Measurements from ENCODE around the gene CFAP47. TPM values are rescaled to one million over a fixed set of nuclear protein-coding genes. Genes with fewer than 3 reads are reported as not detected.

CFAP47 gene
- total and polyA plus RNA-seq, 9 of the 15 experiments (the other 6 are each of a cell fraction or from before 2014, with no cell fraction given) = 0.06 to 0.29 (median 0.13) TPM

DNA sequence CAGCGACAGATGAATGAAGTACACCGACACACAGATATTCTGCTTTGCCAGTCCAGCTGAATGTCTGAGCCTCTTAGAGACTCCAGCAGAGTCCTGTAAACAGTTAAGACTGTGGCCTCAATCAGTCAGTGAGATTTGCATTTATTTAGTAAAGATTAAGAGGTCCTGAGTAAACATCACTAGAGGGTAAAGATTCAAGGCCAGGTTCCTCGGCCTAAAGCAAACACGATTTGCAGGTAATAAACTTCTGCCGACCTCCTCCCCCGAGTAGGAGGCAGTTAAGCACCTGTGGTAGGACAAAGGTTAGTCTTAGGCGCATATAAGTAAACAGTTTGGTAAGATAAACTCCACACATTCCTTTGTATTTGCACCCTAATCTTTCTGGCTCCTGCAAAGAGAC is 99.6 kb downstream of the CFAP47 start:
- H3K79me2 ChIP-seq (ENCODE audit: control insufficient read depth, insufficient read depth, low read length) = no peaks in the 10 kb centered on the region
- H3K27me3 ChIP-seq (ENCODE audit: control insufficient read depth in 2 of 2, insufficient read depth in 2 of 2, low read length in 2 of 2) = no peaks in the 10 kb centered on the region
- DNase-seq (ENCODE audit: extremely low read depth in 1 of 4, low spot score in 3 of 4) = no peak
- H3K36me3 ChIP-seq (ENCODE audit: control insufficient read depth, insufficient read depth, low read length) = no peaks in the 10 kb centered on the region
- no TSS peak for BruUV-seq (replicated peaks)
- ChIA-PET POLR2A (no interaction called here), CTCF (ENCODE audit: low intra/inter-chr PET ratio) (no interaction called here)
- no peak overlapping the region for H2AFZ ChIP-seq (ENCODE audit: low read depth, low read length)
- H4K20me1 ChIP-seq (replicated peaks; ENCODE audit: control insufficient read depth, insufficient read depth, low read length) = no peaks in the 10 kb centered on the region
- no peak overlapping the region for H3K4me2 ChIP-seq (ENCODE audit: insufficient read depth, low read length)
- no peaks in the 10 kb centered on the region for H3K4me1 ChIP-seq (replicated peaks in 1 of 2; ENCODE audit: control insufficient read depth in 2 of 2, insufficient read depth in 2 of 2, low read length in 2 of 2)
- in situ Hi-C loops (cut with MboI) (no loop called here), intact Hi-C loops (cut with micrococcal nuclease) (no loop called here)
- no peak overlapping the region for H3K9ac ChIP-seq (ENCODE audit: insufficient read depth in 1 of 2, low read depth in 2 of 2, low read length in 2 of 2)
- FAIRE-seq = no peak
- H3K9me1 ChIP-seq (ENCODE audit: control insufficient read depth, insufficient read depth, low read length) = no peaks in the 10 kb centered on the region
- no peaks in the 10 kb centered on the region for H3K9me3 ChIP-seq (replicated peaks; ENCODE audit: control insufficient read depth, insufficient read depth, low read depth, low read length)
- H3K27ac ChIP-seq (ENCODE audit: extremely low read depth, low read depth, low read length) = no peak overlapping the region
- 6% methylated on average over 6 of the region's 7 CpGs for WGBS (ENCODE audit: insufficient coverage, low coverage, missing lambda C conversion rate)
- ATAC-seq = no peak
- H3K4me3 ChIP-seq = no peak overlapping the region
- TF ChIP-seq POLR3A (IDR thresholded peaks at IDR 0.05; ENCODE audit: borderline replicate concordance, extremely low read depth, insufficient read depth, insufficient read length) (no peak), TRIM28 (IDR thresholded peaks at IDR 0.05) (no peak), ZNF445 (CRISPR knock-in tag; IDR thresholded peaks at IDR 0.05; ENCODE audit: low read depth) (no peak), KDM2B (CRISPR knock-in tag; IDR thresholded peaks at IDR 0.05) (no peak), TAF9B (IDR thresholded peaks at IDR 0.05; ENCODE audit: partially characterized antibody) (no peak), MAFK (IDR thresholded peaks at IDR 0.05; ENCODE audit: low read length) (no peak), NFIC (IDR thresholded peaks at IDR 0.05) (no peak), ZNF175 (CRISPR knock-in tag; IDR thresholded peaks at IDR 0.05; ENCODE audit: low read depth) (no peak), SRSF9 (IDR thresholded peaks at IDR 0.05; ENCODE audit: borderline replicate concordance, low read depth, low read length) (no peak), HNRNPH1 (optimal IDR thresholded peaks at IDR 0.05; ENCODE audit: low read depth, low read length) (no peak), NCOA4 (IDR thresholded peaks at IDR 0.05; ENCODE audit: partially characterized antibody) (no peak)
- TF ChIP-seq, protein P1, sequence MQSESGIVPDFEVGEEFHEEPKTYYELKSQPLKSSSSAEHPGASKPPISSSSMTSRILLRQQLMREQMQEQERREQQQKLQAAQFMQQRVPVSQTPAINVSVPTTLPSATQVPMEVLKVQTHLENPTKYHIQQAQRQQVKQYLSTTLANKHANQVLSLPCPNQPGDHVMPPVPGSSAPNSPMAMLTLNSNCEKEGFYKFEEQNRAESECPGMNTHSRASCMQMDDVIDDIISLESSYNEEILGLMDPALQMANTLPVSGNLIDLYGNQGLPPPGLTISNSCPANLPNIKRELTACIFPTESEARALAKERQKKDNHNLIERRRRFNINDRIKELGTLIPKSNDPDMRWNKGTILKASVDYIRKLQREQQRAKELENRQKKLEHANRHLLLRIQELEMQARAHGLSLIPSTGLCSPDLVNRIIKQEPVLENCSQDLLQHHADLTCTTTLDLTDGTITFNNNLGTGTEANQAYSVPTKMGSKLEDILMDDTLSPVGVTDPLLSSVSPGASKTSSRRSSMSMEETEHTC (IDR thresholded peaks at IDR 0.05) = no peak
- TF ChIP-seq, protein P2, sequence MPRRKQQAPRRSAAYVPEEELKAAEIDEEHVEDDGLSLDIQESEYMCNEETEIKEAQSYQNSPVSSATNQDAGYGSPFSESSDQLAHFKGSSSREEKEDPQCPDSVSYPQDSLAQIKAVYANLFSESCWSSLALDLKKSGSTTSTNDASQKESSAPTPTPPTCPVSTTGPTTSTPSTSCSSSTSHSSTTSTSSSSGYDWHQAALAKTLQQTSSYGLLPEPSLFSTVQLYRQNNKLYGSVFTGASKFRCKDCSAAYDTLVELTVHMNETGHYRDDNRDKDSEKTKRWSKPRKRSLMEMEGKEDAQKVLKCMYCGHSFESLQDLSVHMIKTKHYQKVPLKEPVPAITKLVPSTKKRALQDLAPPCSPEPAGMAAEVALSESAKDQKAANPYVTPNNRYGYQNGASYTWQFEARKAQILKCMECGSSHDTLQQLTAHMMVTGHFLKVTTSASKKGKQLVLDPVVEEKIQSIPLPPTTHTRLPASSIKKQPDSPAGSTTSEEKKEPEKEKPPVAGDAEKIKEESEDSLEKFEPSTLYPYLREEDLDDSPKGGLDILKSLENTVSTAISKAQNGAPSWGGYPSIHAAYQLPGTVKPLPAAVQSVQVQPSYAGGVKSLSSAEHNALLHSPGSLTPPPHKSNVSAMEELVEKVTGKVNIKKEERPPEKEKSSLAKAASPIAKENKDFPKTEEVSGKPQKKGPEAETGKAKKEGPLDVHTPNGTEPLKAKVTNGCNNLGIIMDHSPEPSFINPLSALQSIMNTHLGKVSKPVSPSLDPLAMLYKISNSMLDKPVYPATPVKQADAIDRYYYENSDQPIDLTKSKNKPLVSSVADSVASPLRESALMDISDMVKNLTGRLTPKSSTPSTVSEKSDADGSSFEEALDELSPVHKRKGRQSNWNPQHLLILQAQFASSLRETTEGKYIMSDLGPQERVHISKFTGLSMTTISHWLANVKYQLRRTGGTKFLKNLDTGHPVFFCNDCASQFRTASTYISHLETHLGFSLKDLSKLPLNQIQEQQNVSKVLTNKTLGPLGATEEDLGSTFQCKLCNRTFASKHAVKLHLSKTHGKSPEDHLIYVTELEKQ (CRISPR knock-in tag; IDR thresholded peaks at IDR 0.05) = no peak
- TF ChIP-seq, protein P3, sequence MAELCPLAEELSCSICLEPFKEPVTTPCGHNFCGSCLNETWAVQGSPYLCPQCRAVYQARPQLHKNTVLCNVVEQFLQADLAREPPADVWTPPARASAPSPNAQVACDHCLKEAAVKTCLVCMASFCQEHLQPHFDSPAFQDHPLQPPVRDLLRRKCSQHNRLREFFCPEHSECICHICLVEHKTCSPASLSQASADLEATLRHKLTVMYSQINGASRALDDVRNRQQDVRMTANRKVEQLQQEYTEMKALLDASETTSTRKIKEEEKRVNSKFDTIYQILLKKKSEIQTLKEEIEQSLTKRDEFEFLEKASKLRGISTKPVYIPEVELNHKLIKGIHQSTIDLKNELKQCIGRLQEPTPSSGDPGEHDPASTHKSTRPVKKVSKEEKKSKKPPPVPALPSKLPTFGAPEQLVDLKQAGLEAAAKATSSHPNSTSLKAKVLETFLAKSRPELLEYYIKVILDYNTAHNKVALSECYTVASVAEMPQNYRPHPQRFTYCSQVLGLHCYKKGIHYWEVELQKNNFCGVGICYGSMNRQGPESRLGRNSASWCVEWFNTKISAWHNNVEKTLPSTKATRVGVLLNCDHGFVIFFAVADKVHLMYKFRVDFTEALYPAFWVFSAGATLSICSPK (IDR thresholded peaks at IDR 0.05; ENCODE audit: borderline replicate concordance) = no peak

All from K562 (cell line).